B cell (primary cell): Measurements from ENCODE around the gene CASZ1. TPM values are rescaled to one million over a fixed set of nuclear protein-coding genes. Genes with fewer than 3 reads are reported as not detected.

Experiments
- ATAC-seq: fragments of 200-7000 bp; cut with Tn5 transposase; one replicate; pipeline ENCODE4 v1.10.0; 2021; ENCODE audit warnings: low read depth, mild to moderate bottlenecking, moderate number of reproducible peaks, moderate library complexity
- CTCF ChIA-PET: fragments of 350-600 bp; sonication (Branson Sonifier 250); formaldehyde crosslinking; loops from one replicate; lab custom pipeline; 2021; ENCODE audit warnings: antibody characterized with exemption, inconsistent platforms; lab: Charles Lee
- POLR2A ChIA-PET: fragments of 350-600 bp; sonication (Branson Sonifier 250); formaldehyde crosslinking; loops from one replicate; lab custom pipeline; 2021; ENCODE audit warnings: antibody characterized with exemption; lab: Charles Lee
- DNase-seq: peaks from one replicate; pipeline ENCODE4 v3.0.0; 2013
- H2AFZ ChIP-seq: 2 replicates; pipeline ENCODE4 v1.6.1; 2012; ENCODE audit warnings: mild to moderate bottlenecking, low read depth, low read length; ENCODE audit not compliant: insufficient read depth, poor library complexity, severe bottlenecking
- H3K27ac ChIP-seq, 2 donors: 1 replicate in 1 of 2; 2 replicates in 1 of 2; pipeline ENCODE4 v1.5.1; 2012 to 2013; ENCODE audit warnings: low read length in 2 of 2, mild to moderate bottlenecking in 2 of 2, moderate library complexity in 1 of 2
- H3K27me3 ChIP-seq, 4 experiments: fragments of 200-600 bp in 1 of 4; sonication (generic) in 1 of 4; replicated peaks in 1 of 4; 1 replicate in 2 of 4; 2 replicates in 2 of 4; pipeline versions ENCODE4 v1.6.1 to v1.7.0; 2013 to 2016; ENCODE audit warnings: low read length in 3 of 4, mild to moderate bottlenecking in 2 of 4, mixed read lengths in 1 of 4, moderate library complexity in 1 of 4; ENCODE audit not compliant: insufficient read depth in 4 of 4, control insufficient read depth in 3 of 4; ENCODE audit errors: control extremely low read depth in 1 of 4
- H3K36me3 ChIP-seq, 2 experiments: replicated peaks in 1 of 2; 1 replicate in 1 of 2; 2 replicates in 1 of 2; pipeline versions ENCODE4 v1.6.1 to v1.7.1; 2013; ENCODE audit warnings: low read length in 1 of 2; ENCODE audit not compliant: insufficient read depth in 2 of 2, control insufficient read depth in 1 of 2; ENCODE audit errors: control extremely low read depth in 1 of 2, extremely low read depth in 1 of 2
- H3K4me1 ChIP-seq, 2 donors: fragments of 200-600 bp in 1 of 2; sonication (generic) in 1 of 2; 1 replicate in 1 of 2; 2 replicates in 1 of 2; pipeline versions ENCODE4 v1.5.1 to v1.6.1; 2013 to 2017; ENCODE audit warnings: low read length in 2 of 2; ENCODE audit not compliant: control insufficient read depth in 2 of 2, insufficient read depth in 2 of 2
- H3K4me2 ChIP-seq: replicated peaks from 2 replicates; pipeline ENCODE3; 2012; ENCODE audit warnings: mild to moderate bottlenecking, low read depth, low read length; ENCODE audit not compliant: poor library complexity, severe bottlenecking
- H3K4me3 ChIP-seq, 5 experiments: fragments of 200-600 bp in 1 of 5; sonication (generic) in 1 of 5; 1 replicate in 3 of 5; 2 replicates in 2 of 5; pipeline versions ENCODE4 v1.5.1 to v1.7.0; 2011 to 2016; ENCODE audit warnings: low read length in 4 of 5, mild to moderate bottlenecking in 4 of 5, low read depth in 2 of 5, control low read depth in 1 of 5, moderate library complexity in 1 of 5; ENCODE audit not compliant: insufficient read depth in 1 of 5; ENCODE audit errors: control extremely low read depth in 1 of 5, extremely low read depth in 1 of 5
- H3K79me2 ChIP-seq: fragments of 200-600 bp; sonication (generic); one replicate; pipeline ENCODE4 v1.6.0; 2016; ENCODE audit warnings: low read length; ENCODE audit not compliant: control insufficient read depth, insufficient read depth
- H3K9ac ChIP-seq: fragments of 200-600 bp; sonication (generic); 2 replicates; pipeline ENCODE4 v1.6.1; 2017; ENCODE audit warnings: mild to moderate bottlenecking, low read length, moderate library complexity
- H3K9me3 ChIP-seq, 3 donors: one replicate each; pipeline versions ENCODE4 v1.6.1 to v1.7.1; 2013; ENCODE audit warnings: low read length in 2 of 3; ENCODE audit not compliant: control insufficient read depth in 2 of 3, insufficient read depth in 1 of 3; ENCODE audit errors: control extremely low read depth in 1 of 3
- H4K20me1 ChIP-seq: 2 replicates; pipeline ENCODE4 v1.6.0; 2012; ENCODE audit warnings: mild to moderate bottlenecking, low read length; ENCODE audit not compliant: insufficient read depth, control insufficient read depth, poor library complexity, severe bottlenecking
- H3K27ac Mint-ChIP-seq: one replicate; pipeline ENCODE4 v1.8.0; 2021; ENCODE audit warnings: mixed read lengths
- H3K27me3 Mint-ChIP-seq: one replicate; pipeline ENCODE4 v1.8.0; 2021; ENCODE audit warnings: mixed read lengths
- H3K4me1 Mint-ChIP-seq: one replicate; pipeline ENCODE4 v1.8.0; 2021; ENCODE audit warnings: mixed read lengths
- H3K4me3 Mint-ChIP-seq: one replicate; pipeline ENCODE4 v1.8.0; 2021; ENCODE audit warnings: mixed read lengths
- H3K9me3 Mint-ChIP-seq: one replicate; pipeline ENCODE4 v1.8.0; 2022; ENCODE audit warnings: mixed read lengths; ENCODE audit not compliant: insufficient read depth
- EZH2 ChIP-seq: IDR thresholded peaks from 2 replicates; pipeline ENCODE4 v1.6.1; 2012; ENCODE audit warnings: borderline replicate concordance, low read depth, mild to moderate bottlenecking, moderate library complexity, low read length; ENCODE audit not compliant: insufficient read depth, poor library complexity, severe bottlenecking
- WGBS: methylation state at CpG from one replicate; pipeline ENCODE4 v1.1.5; 2013; ENCODE audit warnings: missing lambda C conversion rate; ENCODE audit not compliant: insufficient coverage; 5-methylcytosine and 5-hydroxymethylcytosine counted together
- intact Hi-C: fragments of 100-400 bp; cut with micrococcal nuclease; formaldehyde crosslinking; loops from one replicate; pipeline ENCODE4 v1.10.0; 2022
- polyA plus RNA-seq: library from polyadenylated mRNA; depleted of rRNA; stranded (reverse); fragments of >200 nt; gene quantifications from 2 replicates; pipeline ENCODE4 v1.2.3, GENCODE V29; 2012
- total RNA-seq, 2 donors: library from RNA; stranded (reverse); fragments of 120-200 nt in 1 of 2; gene quantifications; 1 replicate in 1 of 2; 2 replicates in 1 of 2; pipeline versions ENCODE4 v1.2.3 to v1.2.4, GENCODE V29; 2013 to 2022
- TF ChIP-seq, protein P1 (sequence below): fragments of 200-600 bp; IDR thresholded peaks from one replicate; pipeline ENCODE4 v1.8.0; 2022; ENCODE audit warnings: antibody characterized with exemption, mild to moderate bottlenecking

Gene CASZ1
- total and polyA plus RNA-seq, 2 donors (not counting 1 experiment from before 2014, with no cell fraction given) = 9.5 to 27.2 TPM

GRCh38 chr1:10655002-10655401, 141.4 kb downstream of the CASZ1 start:
- H3K36me3 ChIP-seq = peaks cover 0 to 7% of the 10 kb centered on the region in 2 experiments
- Mint-ChIP-seq H3K4me3 (no peak overlapping the region), H3K9me3 (no peaks in the 10 kb centered on the region), H3K27ac (no peak overlapping the region), H3K27me3 (no peaks in the 10 kb centered on the region), H3K4me1 (no peaks in the 10 kb centered on the region)
- ChIA-PET CTCF (no interaction called here), POLR2A (no interaction called here)
- no peak overlapping the region for H3K4me2 ChIP-seq
- no peaks in the 10 kb centered on the region for H4K20me1 ChIP-seq
- H3K4me1 ChIP-seq = no peaks in the 10 kb centered on the region
- no peak overlapping the region for H3K27ac ChIP-seq
- TF ChIP-seq EZH2 = no peak
- TF ChIP-seq, protein P1, sequence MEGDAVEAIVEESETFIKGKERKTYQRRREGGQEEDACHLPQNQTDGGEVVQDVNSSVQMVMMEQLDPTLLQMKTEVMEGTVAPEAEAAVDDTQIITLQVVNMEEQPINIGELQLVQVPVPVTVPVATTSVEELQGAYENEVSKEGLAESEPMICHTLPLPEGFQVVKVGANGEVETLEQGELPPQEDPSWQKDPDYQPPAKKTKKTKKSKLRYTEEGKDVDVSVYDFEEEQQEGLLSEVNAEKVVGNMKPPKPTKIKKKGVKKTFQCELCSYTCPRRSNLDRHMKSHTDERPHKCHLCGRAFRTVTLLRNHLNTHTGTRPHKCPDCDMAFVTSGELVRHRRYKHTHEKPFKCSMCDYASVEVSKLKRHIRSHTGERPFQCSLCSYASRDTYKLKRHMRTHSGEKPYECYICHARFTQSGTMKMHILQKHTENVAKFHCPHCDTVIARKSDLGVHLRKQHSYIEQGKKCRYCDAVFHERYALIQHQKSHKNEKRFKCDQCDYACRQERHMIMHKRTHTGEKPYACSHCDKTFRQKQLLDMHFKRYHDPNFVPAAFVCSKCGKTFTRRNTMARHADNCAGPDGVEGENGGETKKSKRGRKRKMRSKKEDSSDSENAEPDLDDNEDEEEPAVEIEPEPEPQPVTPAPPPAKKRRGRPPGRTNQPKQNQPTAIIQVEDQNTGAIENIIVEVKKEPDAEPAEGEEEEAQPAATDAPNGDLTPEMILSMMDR = no peak
- intact Hi-C loops = no loop called here
- H3K79me2 ChIP-seq = no peaks in the 10 kb centered on the region
- DNase-seq (no peak), ATAC-seq (no peak)
- 94% methylated on average over 10 of the region's 10 CpGs for WGBS
- no peak overlapping the region for H3K9ac ChIP-seq
- no peak overlapping the region for H2AFZ ChIP-seq
- H3K27me3 ChIP-seq = no peaks in the 10 kb centered on the region
- H3K9me3 ChIP-seq = no peaks in the 10 kb centered on the region
- no peak overlapping the region for H3K4me3 ChIP-seq

DNA sequence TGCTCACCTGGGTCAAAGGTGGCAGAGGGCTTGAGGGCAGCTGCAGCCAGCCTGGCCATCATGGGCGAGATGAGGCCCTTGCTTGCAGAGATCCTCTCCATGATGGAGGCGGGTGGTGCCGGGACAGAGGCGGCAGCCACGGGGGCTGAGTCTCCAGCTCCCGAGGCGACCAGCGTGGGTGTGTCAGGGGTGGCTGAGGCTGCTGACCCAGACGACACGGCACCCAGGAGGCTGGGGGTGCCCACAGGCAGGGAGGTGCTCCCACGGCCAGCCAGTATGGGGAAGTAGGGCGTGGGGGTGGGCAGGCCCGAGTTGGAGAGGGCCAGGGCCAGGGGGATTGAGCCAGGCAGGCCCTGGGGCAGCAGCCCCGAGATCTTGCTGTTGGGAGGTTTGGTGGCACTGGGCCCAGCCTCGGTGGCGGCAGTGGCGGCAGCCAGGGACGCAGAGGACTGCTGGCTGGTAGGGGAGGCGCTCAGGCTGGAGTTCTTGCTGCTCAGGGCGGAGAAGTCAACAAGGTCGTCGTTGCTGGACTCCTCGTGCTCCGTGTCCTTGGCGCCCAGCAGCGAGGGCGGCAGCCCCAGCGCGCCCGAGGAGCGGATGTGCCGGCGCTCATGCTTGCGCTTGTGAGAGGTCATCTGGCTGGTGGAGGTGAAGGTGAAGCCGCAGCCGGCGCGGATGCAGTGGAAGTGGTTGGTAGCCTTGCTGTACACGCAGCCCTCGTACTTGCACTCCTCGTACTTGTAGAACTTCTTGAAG, 142.9 kb downstream of the CASZ1 start:
- Histone ChIP-seq H2AFZ (no peak overlapping the region), H4K20me1 (no peaks in the 10 kb centered on the region), H3K4me1 (no peaks in the 10 kb centered on the region), H3K9ac (no peak overlapping the region), H3K4me3 (no peak overlapping the region), H3K9me3 (no peaks in the 10 kb centered on the region), H3K27ac (no peak overlapping the region), H3K27me3 (no peaks in the 10 kb centered on the region), H3K79me2 (no peaks in the 10 kb centered on the region), H3K36me3 (peaks cover 0 to 3% of the 10 kb centered on the region in 2 experiments), H3K4me2 (no peak overlapping the region)
- Mint-ChIP-seq H3K27ac (no peak overlapping the region), H3K4me1 (no peaks in the 10 kb centered on the region), H3K27me3 (no peaks in the 10 kb centered on the region), H3K9me3 (no peaks in the 10 kb centered on the region), H3K4me3 (no peak overlapping the region)
- WGBS = 96% methylated on average over 41 of the region's 41 CpGs
- ATAC-seq (no peak), DNase-seq (no peak)
- intact Hi-C loops = no loop called here
- TF ChIP-seq EZH2 = no peak
- TF ChIP-seq, protein P1 = no peak
- CTCF ChIA-PET = no interaction called here
- POLR2A ChIA-PET = no interaction called here
